ENCODE results near the gene FGA.

Gene FGA

DNA sequence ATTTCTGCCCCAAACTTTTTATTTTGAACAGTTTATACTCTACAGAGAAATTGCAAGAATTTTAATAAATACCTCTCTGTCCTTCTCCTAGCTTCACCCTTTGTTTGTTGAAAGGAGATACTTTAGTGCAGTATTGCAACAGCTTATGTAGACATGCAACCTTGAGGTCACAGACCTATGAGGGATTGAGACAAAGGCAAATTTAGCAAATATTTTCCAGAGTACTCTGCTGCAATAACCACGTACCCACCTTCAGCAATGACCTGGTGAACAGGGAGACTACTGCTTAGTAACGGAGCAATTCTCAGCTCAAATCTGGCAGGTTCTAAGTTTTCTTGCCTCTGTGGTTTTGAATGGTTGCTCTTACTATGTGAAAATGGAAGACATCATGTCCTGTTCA is 13.2 kb downstream of the FGA start:
- no peak for DNase-seq

- DNase-seq, result no peak
Observed at GRCh38 chr4:154574311-154574710, 16.2 kb downstream of the FGA start.

- DNase-seq, result no peak
Observed at GRCh38 chr4:154573190-154573870, 17.2 kb downstream of the FGA start.

GRCh38 chr4:154569584-154569983 is 21.0 kb downstream of the FGA start:
- no peak for DNase-seq

GRCh38 chr4:154569028-154569427 is 21.5 kb downstream of the FGA start:
- DNase-seq, result no peak

DNA sequence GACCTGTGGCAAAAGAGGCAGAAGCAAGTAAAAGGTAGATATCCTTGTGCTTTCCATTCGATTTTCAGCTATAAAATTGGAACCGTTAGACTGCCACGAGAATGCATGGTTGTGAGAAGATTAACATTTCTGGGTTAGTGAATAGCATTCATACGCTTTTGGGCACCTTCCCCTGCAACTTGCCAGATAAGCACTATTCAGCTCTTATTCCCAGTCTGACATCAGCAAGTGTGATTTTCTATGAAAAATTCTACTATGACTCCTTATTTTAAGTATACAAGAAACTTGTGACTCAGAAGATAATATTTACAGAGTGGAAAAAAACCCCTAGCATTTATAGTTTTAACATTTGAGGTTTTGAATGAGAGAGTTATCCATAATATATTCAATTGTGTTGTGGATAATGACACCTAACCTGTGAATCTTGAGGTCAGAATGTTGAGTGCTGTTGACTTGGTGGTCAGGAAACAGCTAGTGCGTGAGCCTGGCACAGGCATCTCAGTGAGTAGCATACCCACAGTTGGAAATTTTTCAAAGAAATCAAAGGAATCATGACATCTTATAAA is 23.8 kb downstream of the FGA start:
- no peak for DNase-seq

DNA sequence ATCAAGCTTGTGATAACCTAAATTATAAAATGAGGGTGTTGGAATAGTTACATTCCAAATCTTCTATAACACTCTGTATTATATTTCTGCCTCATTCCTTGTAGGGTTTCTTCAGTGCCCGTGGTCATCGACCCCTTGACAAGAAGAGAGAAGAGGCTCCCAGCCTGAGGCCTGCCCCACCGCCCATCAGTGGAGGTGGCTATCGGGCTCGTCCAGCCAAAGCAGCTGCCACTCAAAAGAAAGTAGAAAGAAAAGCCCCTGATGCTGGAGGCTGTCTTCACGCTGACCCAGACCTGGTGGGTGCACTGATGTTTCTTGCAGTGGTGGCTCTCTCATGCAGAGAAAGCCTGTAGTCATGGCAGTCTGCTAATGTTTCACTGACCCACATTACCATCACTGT is 24.8 kb downstream of the FGA start:
- no peak for DNase-seq

- no peak for DNase-seq
Observed at GRCh38 chr4:154564311-154564710, 26.2 kb downstream of the FGA start.

GRCh38 chr4:154562697-154563254 is 27.8 kb downstream of the FGA start, which contains the start of gene FGB:
FGB (plus strand) TSS chr4:154563011; CDS start chr4:154563019, 8 bp downstream.
- DNase-seq, result no peak

DNA sequence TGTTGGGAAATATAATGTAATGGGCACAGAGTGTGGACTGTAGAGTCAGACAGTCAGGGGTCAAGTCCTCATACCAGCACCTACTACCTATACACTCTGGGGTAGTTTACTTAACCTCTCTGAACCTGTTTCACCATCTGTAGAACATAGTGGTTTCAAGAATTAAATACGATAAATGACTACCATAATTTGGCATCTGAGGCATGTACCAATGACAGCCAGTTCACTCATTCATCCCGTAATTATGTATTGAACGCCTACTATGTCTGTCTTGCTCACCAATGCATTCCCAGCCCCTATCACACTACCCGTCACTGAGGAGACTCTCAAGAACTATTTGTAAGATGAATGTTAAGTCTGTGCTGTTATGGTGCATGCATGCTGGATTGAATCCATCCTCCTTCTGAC is 29.7 kb downstream of the FGA start:
- no peak for DNase-seq

- no peak for DNase-seq
Observed at GRCh38 chr4:154560419-154560801, 30.1 kb downstream of the FGA start.

GRCh38 chr4:154559494-154560418 is 30.8 kb downstream of the FGA start:
- DNase-seq, result no peak

DNA sequence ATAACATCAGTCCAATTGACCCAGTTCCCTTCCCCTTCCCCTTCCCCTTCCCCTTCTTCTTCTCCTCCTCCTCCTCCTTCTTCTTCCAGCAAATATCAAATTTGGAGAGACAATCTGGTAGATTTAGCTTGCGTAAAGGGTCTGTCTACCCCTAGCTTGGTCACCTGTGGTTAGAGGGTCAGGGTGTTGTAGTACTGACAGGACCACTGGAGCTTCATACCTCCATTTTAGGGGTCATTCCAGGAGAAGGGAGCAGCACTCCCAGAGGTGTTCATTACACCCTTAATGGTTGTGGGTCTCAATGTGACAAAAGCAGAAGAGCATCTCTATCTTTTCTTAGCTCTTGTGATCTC is 31.4 kb downstream of the FGA start:
- no peak for DNase-seq

DNA sequence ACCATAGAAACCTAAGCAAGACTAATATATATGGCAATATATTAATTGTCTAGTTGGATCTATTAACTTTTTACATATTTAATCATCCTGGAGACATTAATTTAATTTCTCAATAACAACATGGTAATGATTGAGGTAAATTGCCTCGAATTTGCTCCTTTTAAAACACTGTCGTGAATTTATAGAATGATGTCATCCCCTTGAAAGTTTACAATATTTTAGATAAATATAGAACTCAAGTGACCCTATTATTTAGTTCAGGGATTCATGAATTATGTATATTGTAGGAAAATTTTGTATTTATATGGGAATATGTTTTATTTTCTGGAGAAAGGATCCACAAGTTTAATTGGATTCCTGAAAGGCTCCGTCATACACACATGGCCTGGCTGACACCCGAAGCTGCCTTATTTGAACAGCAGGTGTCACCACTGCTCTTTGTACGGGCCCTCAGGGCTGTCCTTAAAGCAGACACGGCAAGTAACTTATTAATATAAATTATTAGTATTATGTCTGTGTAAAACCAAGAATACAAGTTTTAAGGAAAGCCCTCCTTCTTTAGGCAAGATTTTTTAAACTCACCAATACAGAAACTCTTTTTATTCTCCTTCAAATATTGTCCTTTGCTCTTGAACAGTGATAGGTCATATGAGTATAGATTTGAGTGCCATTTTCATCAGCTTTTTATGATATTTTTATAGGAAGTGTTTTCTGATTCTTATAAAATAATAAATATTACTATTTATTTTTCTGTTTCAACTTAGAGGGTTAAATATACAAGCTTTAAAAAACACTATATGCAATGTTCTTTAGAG is 38.5 kb downstream of the FGA start:
- DNase-seq, result no peak

DNA sequence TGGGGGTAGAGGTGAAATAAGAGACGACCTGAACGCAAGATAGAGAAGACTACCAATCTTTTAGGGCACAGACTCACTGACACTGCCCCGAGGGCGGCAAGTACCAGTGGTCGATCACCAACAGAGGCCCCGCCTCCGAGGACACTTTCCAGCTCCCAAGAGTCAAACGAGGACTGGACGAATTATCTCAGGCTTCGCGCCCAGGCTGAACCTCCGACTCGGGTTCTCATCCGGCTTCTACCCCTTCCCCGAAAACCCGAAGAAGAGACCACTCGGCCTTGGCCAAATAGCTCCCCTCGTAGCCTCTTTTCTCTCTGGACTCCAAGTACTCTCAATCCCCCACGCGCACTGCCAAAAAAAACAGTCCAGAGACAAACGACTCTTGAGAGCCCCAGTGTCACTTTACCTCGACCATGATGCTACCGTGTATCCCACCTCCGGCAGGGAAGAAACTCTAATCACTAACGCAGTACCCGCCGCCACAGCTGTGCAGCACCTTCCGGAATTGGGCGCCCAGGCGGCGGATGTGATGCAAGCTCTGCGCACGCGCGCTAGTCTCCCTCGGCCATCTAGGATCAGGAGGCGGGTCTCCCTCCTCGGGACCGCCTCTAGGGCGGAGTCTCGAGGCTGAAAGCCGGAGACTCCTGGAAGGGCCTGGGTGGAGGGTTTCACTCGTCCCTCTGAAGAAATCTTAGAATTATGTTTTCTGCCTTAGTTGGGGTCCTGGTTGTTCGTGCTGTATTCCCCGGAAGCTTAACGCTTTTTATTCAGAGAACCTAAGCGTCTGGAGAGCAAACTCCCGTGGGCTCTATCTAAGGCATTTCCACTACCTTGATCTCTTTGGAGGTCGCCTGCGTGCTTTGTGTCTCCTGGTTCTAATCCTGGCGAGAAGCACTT is 40.4 kb downstream of the FGA start, which contains the start of gene PLRG1:
TSS of gene PLRG1 (minus strand) at position 507 of the 897 bp plus-strand sequence. CDS start at position 415, 92 bp downstream.
- peak; percentile 37 for DNase-seq

GRCh38 chr4:154545689-154546088 is 44.9 kb downstream of the FGA start:
- DNase-seq, result no peak

DNA sequence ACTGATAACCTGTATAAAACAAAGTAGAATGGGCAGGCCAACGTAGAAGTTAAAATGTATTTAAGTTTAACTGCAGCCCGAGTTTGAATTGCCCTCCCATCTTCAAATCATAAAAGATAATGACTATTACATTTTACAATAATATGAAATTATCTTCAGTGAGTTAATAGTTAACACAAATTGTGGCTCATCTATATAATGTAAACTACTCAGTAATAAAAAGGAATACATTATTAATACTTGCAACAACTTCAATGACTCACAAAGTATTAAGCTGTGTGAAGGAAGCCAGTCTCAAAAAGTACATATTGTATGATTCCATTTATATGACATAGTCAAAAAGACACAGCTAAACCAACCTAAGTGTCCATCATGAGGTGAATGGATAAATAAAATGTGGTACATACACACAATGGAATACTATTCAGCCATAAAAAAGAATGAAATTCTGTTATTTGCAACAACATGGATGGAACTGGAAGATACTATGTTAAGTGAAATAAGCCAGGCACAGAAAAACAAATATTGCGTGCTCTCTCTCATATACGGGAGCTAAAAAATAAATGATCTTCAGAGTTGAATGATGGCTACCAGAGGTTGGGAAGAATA is 48.2 kb downstream of the FGA start:
- DNase-seq, result no peak

Data from NCI-H524 treated with DMSO at 0.1 percent for 48 hours (cell line).